GM12878 (cell line): ENCODE data around the gene SNX33. TPM values are rescaled to one million over a fixed set of nuclear protein-coding genes. Genes with fewer than 3 reads are reported as not detected.

Experiments
- ATAC-seq: fragments of 200-7000 bp; cut with Tn5 transposase; 3 replicates; pipeline ENCODE4 v1.9.1; 2020; ENCODE audit warnings: mild to moderate bottlenecking, moderate library complexity
- BruUV-seq: library from RNA; stranded (reverse); fragments of 400-500 nt; replicated peaks from 2 replicates; lab custom pipeline; 2021; lab: Mats Ljungman, UMichigan
- CTCF ChIA-PET: fragments of 300-600 bp; sonication (Branson Sonifier 250); formaldehyde crosslinking; extraction: SDS; loops from one replicate; lab custom pipeline; 2021; ENCODE audit warnings: inconsistent platforms; lab: Yijun Ruan, JAX
- POLR2A ChIA-PET: fragments of 350-600 bp; formaldehyde crosslinking; extraction: SDS; loops from one replicate; lab custom pipeline; 2021; ENCODE audit warnings: inconsistent platforms; lab: Charles Lee
- RAD21 ChIA-PET: fragments of 300-600 bp; sonication (Branson Sonifier 250); formaldehyde crosslinking; loops from one replicate; lab custom pipeline; 2023; ENCODE audit warnings: antibody characterized with exemption; ENCODE audit not compliant: unreplicated experiment; lab: Charles Lee
- SMC1A ChIA-PET: fragments of 300-600 bp; sonication (Branson Sonifier 250); formaldehyde crosslinking; loops from one replicate; lab custom pipeline; 2023; ENCODE audit not compliant: unreplicated experiment, uncharacterized antibody; lab: Charles Lee
- DNase-seq: peaks from one replicate; pipeline ENCODE4 v3.0.0-alpha.2; 2011; ENCODE audit warnings: low read depth, low spot score
- FAIRE-seq: peaks from 3 replicates; lab custom pipeline; 2011; peaks lifted over from hg19 to GRCh38; lab: Jason Lieb, UNC
- H2AFZ ChIP-seq: 2 replicates; pipeline ENCODE4 v1.6.0; 2011; ENCODE audit warnings: low read depth, low read length, control low read depth; ENCODE audit not compliant: control insufficient read depth
- H3K27ac ChIP-seq: 2 replicates; pipeline ENCODE4 v1.5.1; 2011; ENCODE audit warnings: control low read depth; ENCODE audit not compliant: control insufficient read depth, insufficient read depth
- H3K27me3 ChIP-seq, 2 experiments: replicated peaks in 1 of 2; 2 replicates each; pipeline versions ENCODE4 v1.6.0 to v1.6.1; 2011; ENCODE audit warnings: low read length in 1 of 2; ENCODE audit not compliant: control insufficient read depth in 2 of 2, insufficient read depth in 2 of 2
- H3K36me3 ChIP-seq, 2 experiments: 2 replicates each; pipeline ENCODE4 v1.5.1; 2011; ENCODE audit warnings: low read length in 1 of 2; ENCODE audit not compliant: control insufficient read depth in 2 of 2, insufficient read depth in 2 of 2
- H3K4me1 ChIP-seq: 2 replicates; pipeline ENCODE4 v1.6.1; 2011; ENCODE audit warnings: mild to moderate bottlenecking, low read length, moderate library complexity, mixed read lengths; ENCODE audit not compliant: control insufficient read depth, insufficient read depth
- H3K4me2 ChIP-seq: 2 replicates; pipeline ENCODE4 v1.6.0; 2011; ENCODE audit warnings: control low read depth; ENCODE audit not compliant: control insufficient read depth, insufficient read depth
- H3K4me3 ChIP-seq: fragments of 200-600 bp; sonication (generic); 2 replicates; pipeline ENCODE4 v1.5.1; 2016
- H3K79me2 ChIP-seq: 2 replicates; pipeline ENCODE4 v1.6.0; 2011; ENCODE audit warnings: low read length; ENCODE audit not compliant: control insufficient read depth, insufficient read depth
- H3K9ac ChIP-seq: 2 replicates; pipeline ENCODE4 v1.8.0; 2011; ENCODE audit warnings: low read length, control low read depth, mixed read lengths; ENCODE audit not compliant: control insufficient read depth, insufficient read depth
- H3K9me3 ChIP-seq: replicated peaks from 3 replicates; pipeline ENCODE4 v1.5.1; 2011; ENCODE audit warnings: mild to moderate bottlenecking, low read length; ENCODE audit not compliant: control insufficient read depth, insufficient read depth
- H4K20me1 ChIP-seq: 2 replicates; pipeline ENCODE4 v1.6.0; 2011; ENCODE audit not compliant: control insufficient read depth, insufficient read depth
- SIN3A ChIP-seq: IDR thresholded peaks from 2 replicates; pipeline ENCODE4 v1.6.1; 2012; ENCODE audit warnings: low read depth, low read length, improper control_type of control experiment
- SKIL ChIP-seq: fragments of 450-650 bp; IDR thresholded peaks from 2 replicates; pipeline ENCODE4 v1.6.1; 2017; ENCODE audit warnings: mild to moderate bottlenecking, low read depth, inconsistent platforms; ENCODE audit not compliant: poor library complexity, severe bottlenecking
- YY1 ChIP-seq: IDR thresholded peaks from 2 replicates; pipeline ENCODE4 v1.6.1; 2011; ENCODE audit warnings: low read depth, mild to moderate bottlenecking, low read length
- ZBTB33 ChIP-seq: fragments of 450-650 bp; IDR thresholded peaks from 2 replicates; pipeline ENCODE4 v1.6.1; 2017; ENCODE audit warnings: mild to moderate bottlenecking
- WGBS: methylation state at CpG from one replicate; pipeline ENCODE4 v1.1.6; 2016; ENCODE audit warnings: low lambda C conversion rate; ENCODE audit not compliant: insufficient replicate concordance, insufficient coverage; ENCODE audit errors: missing lambda C conversion rate; 5-methylcytosine and 5-hydroxymethylcytosine counted together
- in situ Hi-C: fragments of 300-500 bp; cut with MboI; formaldehyde crosslinking; loops from 9 replicates; pipeline ENCODE4 v1.14.3; 2018; ENCODE audit warnings: mixed read lengths
- intact Hi-C: fragments of 100-400 bp; cut with micrococcal nuclease; formaldehyde crosslinking; loops from one replicate; pipeline ENCODE4 v1.14.2; 2022; ENCODE audit not compliant: unreplicated experiment
- polyA plus RNA-seq, 11 experiments: library from polyadenylated mRNA; depleted of rRNA in 4 of 11; unstranded in 6 of 11; stranded (reverse) in 5 of 11; fragments of >200 nt; fragmentation: Nextera tagmentation in 4 of 11; fragmentation: Illumina TruSeq in 1 of 11; extraction: Ambion mirVana in 4 of 11; extraction: Trizol in 1 of 11; gene quantifications; 1 replicate in 1 of 11; 2 replicates in 10 of 11; pipeline versions ENCODE4 v1.2.1 to v1.2.3, GENCODE V29; 2011 to 2016; ENCODE audit warnings: inconsistent platforms in 2 of 11, missing spikeins in 2 of 11, low read depth in 1 of 11
- total RNA-seq, 4 experiments: library from RNA; depleted of rRNA in 3 of 4; stranded (reverse); fragments of >200 nt in 3 of 4; fragmentation: Illumina TruSeq in 1 of 4; extraction: Trizol in 1 of 4; gene quantifications; 2 replicates each; pipeline versions ENCODE4 v1.2.1 to v1.2.3, GENCODE V29; 2013 to 2021
- TF ChIP-seq, protein P1 (sequence below): fragments of 450-650 bp; IDR thresholded peaks from 2 replicates; pipeline ENCODE4 v1.6.1; 2018; ENCODE audit warnings: borderline replicate concordance, mild to moderate bottlenecking; ENCODE audit not compliant: partially characterized antibody

Gene SNX33
- total and polyA plus RNA-seq, 10 of the 15 experiments (the other 5 are each of a cell fraction or from before 2014, with no cell fraction given) = 0.13 to 1.9 (median 0.55) TPM

GRCh38 chr15:75636026-75636425 lies 11.7 kb upstream of the SNX33 start (continued):
- TF ChIP-seq SKIL = no peak

- CTCF ChIA-PET = interaction anchor here (0.6 to 5.5 kb wide), 10 partner anchors 10 to 191 kb away, joined by 3 to 42 read pairs (median 4); partner anchors contain the start of genes PTPN9, SIN3A and SNUPN
Observed at GRCh38 chr15:75637245-75638009, 10.3 kb upstream of the SNX33 start.

More at GRCh38 chr15:75637245-75638009, 10.3 kb upstream of the SNX33 start:
- POLR2A ChIA-PET = interaction anchor here (0.9 to 5.0 kb wide), 7 partner anchors 7 to 614 kb away, joined by 3 to 110 read pairs (median 3); partner anchors contain the start of genes PPCDC, SIN3A and SNUPN
- peaks cover 2% of the 10 kb centered on the region; the same call in 1 of the 2 replicates for H4K20me1 ChIP-seq
- intact Hi-C loops = no loop called here
- WGBS = 97% methylated on average over 4 of the region's 4 CpGs
- no peak overlapping the region for H3K27ac ChIP-seq
- SMC1A ChIA-PET = interaction anchor here (0.9 to 3.9 kb wide), 4 partner anchors 10 to 269 kb away, joined by 3 to 27 read pairs (median 5); partner anchors contain the start of genes SIN3A and SNUPN
- in situ Hi-C loops = no loop called here
- H3K9me3 ChIP-seq = no peaks in the 10 kb centered on the region
- no peaks in the 10 kb centered on the region for H3K4me1 ChIP-seq
- H3K4me3 ChIP-seq = peak overlapping the region; percentile 76
- ATAC-seq = no peak
- BruUV-seq = no TSS peak
- DNase-seq = no peak
- peak overlapping the region; percentile 89; the same call in 1 of the 2 replicates for H3K9ac ChIP-seq
- H3K4me2 ChIP-seq = peak overlapping the region; percentile 98
- H3K36me3 ChIP-seq = no peaks in the 10 kb centered on the region; a peak in 1 of 4 replicates
- H3K79me2 ChIP-seq = peaks cover 32% of the 10 kb centered on the region
- TF ChIP-seq YY1 (no peak), ZBTB33 (no peak), SIN3A (no peak)
- TF ChIP-seq, protein P1, sequence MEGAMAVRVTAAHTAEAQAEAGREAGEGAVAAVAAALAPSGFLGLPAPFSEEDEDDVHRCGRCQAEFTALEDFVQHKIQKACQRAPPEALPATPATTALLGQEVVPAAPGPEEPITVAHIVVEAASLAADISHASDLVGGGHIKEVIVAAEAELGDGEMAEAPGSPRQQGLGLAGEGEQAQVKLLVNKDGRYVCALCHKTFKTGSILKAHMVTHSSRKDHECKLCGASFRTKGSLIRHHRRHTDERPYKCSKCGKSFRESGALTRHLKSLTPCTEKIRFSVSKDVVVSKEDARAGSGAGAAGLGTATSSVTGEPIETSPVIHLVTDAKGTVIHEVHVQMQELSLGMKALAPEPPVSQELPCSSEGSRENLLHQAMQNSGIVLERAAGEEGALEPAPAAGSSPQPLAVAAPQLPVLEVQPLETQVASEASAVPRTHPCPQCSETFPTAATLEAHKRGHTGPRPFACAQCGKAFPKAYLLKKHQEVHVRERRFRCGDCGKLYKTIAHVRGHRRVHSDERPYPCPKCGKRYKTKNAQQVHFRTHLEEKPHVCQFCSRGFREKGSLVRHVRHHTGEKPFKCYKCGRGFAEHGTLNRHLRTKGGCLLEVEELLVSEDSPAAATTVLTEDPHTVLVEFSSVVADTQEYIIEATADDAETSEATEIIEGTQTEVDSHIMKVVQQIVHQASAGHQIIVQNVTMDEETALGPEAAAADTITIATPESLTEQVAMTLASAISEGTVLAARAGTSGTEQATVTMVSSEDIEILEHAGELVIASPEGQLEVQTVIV = no peak
- RAD21 ChIA-PET = interaction anchor here (0.9 to 5.1 kb wide), 3 partner anchors 12 to 270 kb away, joined by 5 to 69 read pairs (median 8); partner anchors contain the start of genes MAN2C1, SIN3A and SNUPN
- no peak for FAIRE-seq
- no peak overlapping the region for H2AFZ ChIP-seq
- no peaks in the 10 kb centered on the region for H3K27me3 ChIP-seq
